CD4-positive, alpha-beta T cell treated with Interleukin-17A for 4 hours (primary cell): ENCODE measurements around the gene TRAF3.

Source experiments
- DNase-seq: peaks from one replicate; pipeline ENCODE4 v3.0.0-alpha.2; 2020; ENCODE audit warnings: mixed read lengths

TRAF3 gene

DNA sequence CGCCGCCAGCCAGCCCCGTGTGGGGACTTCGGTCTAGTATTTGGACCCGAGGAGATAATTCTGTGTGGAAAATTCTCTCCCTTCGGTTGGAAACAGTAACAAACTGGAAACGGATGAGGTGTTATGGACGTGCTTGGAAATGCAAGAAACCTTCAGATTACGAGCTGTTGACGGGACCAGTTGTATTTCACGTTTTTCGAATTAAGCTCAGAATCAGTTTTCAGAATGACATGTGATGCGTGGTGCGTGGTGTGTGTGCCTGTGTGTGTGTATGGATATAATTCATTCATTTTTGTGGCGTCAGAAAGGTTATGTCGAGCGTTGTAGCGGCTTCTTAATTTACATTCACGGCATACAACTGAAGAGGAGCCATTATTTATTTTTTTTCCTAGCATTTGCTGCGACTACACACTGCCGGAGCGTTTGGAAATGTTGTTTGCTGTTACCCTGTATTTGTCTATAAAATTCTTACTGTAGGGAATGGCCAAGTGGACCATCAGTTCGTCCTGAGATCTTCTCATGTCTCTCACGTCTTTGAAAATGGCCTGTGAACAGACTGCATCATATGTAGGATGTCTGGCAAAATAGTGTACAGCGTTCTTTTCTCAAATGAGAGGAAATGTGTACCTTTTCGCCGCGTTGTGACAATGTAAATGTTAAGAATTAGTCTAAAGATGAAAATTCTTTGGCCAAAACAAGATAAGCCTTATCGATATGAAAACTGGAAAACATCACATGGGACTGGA is 1.3 kb downstream of the TRAF3 start:
- peak; percentile 24 for DNase-seq

GRCh38 chr14:102779084-102779462 is 1.8 kb downstream of the TRAF3 start:
- no peak for DNase-seq

DNA sequence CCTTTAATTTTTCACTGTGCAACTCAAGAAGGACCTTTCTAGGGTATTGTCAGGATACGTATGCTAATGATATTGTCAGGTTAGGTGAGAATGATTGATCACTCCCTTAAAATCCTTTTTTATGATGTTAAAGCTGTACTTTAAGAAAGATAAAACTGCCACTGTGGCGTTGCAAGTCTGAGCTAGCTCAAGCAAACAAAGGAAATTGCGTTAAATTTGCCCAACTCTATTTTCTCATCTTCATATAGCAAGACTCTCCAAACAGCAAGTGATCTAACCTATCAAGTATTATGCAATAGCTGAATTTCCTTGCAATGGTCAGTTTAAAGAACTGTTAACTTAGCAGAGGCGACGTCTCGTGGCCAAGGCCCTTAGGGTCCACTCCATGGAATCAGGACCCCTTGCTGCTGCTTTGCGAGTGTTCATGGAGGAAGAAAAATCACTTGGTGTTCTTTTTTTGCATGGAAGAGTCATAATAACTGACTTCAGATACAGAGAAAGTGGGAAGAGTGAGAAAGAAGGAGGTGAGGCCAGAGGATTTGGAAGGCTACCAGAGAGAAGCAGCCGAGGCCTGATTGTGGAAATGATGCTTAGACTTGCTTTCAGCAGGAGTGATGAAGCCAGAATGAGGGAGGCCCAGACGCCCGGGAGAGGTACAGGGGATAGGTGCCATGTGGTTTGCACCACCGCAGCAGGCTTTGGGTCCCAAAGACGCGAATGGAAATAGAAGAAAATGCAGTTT is 2.5 kb downstream of the TRAF3 start:
- DNase-seq, result no peak

- no peak for DNase-seq
These were observed 3.8 kb downstream of the TRAF3 start for GRCh38 chr14:102781063-102781462.

GRCh38 chr14:102782974-102783373 is 5.7 kb downstream of the TRAF3 start:
- DNase-seq, result no peak

DNA sequence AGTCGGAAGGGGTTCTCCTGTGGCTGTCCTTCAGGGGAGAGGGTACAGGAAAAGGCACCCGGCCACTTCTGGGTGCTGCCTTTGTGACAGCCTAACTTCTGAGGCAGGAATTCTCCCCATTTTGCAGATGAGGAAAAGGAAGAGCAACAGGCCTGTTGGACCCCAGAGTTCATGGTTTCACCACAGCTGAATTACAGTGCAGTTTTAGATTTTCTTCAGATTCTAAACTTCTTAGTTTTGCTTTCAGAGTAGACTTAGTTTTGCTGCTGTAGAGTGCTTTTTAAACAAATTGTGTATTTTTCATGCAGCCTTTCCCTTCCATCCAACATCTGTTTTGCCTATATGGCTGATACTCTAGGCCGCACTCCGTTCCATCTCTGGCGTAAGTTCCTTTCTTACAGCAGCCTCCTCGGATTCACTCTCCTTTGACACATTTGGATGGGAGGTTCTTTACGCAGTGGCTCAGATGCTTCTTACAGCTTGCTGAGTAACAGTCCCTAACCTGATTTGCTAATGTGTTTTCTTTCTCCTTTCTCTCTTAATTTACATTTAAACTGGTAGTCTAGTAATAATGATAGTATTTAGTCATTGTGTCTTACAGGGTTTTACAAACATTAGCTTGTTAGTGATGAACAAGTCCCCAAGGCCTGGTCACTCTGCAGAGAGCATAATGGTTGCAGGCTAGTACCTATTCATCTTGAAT is 7.8 kb downstream of the TRAF3 start:
- no peak for DNase-seq

DNA sequence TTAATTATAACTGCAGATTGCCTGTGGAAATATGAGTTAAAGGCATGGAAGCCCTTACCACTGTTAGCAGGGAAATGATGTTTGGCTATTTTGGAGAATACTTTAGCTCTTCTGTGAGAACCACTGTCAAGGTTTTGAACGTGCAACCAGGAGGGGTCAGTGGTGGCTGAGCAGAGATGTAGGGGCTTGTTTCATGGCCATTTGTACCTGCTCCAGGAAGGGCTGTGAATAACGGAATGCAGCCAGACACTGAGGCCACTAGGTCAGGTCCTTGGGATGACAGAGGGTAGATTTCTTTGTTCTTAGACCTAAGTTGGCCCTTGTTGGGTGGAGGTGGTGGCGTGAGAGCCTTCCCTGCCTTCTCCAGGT is 8.3 kb downstream of the TRAF3 start:
- no peak for DNase-seq

DNA sequence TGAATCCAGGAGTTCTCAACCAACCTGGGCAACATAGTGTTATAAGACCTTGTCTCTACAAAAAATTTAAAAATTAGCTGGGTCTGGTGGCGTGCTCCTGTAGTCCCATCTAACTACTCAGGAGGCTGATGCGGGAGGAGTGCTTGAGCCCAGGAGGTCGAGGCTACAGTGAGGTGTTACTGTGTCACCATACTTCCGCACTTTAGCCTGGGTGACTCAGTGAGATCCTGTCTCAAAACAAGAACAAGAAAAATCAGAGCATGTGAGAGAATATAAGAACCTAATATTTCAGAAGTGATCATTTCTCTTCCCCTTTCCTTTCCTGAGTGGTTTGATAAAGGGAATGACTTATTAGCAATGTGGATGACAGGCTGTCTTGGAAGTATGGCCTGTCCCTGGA is 9.5 kb downstream of the TRAF3 start:
- no peak for DNase-seq

GRCh38 chr14:102789349-102789748 is 12.1 kb downstream of the TRAF3 start:
- no peak for DNase-seq

DNA sequence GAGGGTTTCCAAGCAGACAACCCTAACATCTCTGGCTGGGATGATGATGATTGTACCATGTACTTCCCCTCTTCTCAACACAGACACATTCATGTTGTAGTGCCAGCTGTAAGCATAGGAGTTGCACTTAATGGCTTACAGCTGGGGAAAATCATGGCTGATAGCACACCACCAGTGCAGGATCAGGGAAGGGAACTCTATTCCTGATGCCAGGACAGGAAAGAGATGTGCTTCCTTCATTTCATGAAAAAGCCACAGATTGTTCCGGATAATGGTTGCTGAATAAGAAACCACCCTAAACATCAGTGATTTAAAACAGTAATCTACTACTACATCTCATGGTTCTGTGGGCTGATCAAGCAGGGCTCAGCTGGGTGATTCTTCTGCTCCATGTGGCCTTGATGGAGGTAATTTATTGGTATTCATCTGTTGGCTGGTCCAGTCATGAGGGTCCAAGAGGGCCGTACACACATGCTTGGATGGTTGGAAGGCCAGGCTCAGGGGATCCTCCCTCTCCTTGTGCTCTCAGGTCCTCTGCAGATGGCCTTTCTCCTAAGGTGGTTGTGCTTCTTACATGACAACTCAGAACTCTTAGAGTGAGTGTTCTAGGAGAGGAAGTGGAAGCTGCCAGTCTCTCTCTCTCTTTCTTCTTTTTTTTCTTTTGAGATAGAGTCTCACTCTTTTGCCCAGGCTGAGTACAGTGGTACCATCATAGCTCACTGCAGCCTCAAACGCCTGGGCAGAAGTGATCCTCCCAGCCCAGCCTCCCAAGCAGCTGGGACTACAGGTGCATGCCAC is 16.5 kb downstream of the TRAF3 start:
- DNase-seq, result no peak

- peak; percentile 47 for DNase-seq
These were observed 18.0 kb downstream of the TRAF3 start for GRCh38 chr14:102795060-102795925.

DNA sequence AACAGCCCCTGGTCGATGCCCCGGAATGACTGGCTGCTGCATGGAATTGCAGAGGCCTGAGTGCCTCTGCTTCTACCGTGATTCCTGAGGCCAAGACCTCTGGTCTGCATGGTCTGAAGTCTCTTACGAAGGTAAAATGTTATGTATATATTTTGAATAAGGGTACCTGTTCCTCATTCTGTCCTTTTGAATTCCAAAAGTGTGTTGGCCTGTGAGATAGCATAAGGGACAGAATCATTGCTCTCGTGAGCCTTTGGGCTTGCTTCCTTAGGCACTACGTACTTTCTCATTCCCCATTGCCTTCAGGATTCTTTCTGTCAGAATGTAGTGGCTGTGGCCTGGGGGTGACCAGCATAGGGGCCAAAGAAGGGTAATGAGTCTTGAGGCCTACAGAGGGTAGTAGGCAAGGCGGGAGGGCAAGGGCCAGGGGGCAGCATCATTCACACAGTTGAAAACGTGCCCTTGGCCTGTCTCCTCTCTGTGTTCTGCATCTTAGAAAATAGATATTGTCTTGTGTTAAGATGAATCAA is 19.5 kb downstream of the TRAF3 start:
- no peak for DNase-seq

DNA sequence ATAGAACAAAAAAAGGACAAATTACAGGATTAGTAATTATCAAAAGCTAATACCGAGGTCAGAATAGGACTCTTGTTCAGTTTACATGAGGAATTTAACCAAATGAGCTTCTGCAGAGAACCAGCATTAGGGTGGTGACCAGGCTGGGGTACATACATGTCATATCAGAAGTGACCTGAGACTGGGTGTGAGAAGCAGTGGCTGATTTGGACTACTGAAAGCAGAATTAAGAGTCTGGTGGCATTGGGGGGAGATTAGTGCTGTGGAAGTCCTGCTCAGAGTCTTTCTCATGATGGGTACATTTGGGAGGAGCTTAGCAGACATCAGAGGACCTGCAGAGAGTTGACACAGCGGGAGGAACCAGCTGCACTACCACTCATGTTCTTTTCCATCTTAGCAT is 21.7 kb downstream of the TRAF3 start:
- DNase-seq, result no peak

- no peak for DNase-seq
These were observed 22.7 kb downstream of the TRAF3 start for GRCh38 chr14:102799684-102800562.

GRCh38 chr14:102802834-102803523 is 25.7 kb downstream of the TRAF3 start:
- DNase-seq, result no peak

GRCh38 chr14:102804858-102805257 is 27.6 kb downstream of the TRAF3 start:
- no peak for DNase-seq

GRCh38 chr14:102805371-102805891 is 28.2 kb downstream of the TRAF3 start:
- DNase-seq, result peak; percentile 48

GRCh38 chr14:102805941-102806340 is 28.7 kb downstream of the TRAF3 start:
- DNase-seq, result no peak

- DNase-seq, result no peak
These were observed 29.2 kb downstream of the TRAF3 start for GRCh38 chr14:102806447-102806846.

- DNase-seq, result no peak
These were observed 29.8 kb downstream of the TRAF3 start for GRCh38 chr14:102807013-102807406.
